Body of pancreas (tissue), 4 donors: ENCODE results near the gene NLRC3. TPM values are rescaled to one million over a fixed set of nuclear protein-coding genes. Genes with fewer than 3 reads are reported as not detected.

Source experiments
- ATAC-seq: fragments of 150-250 bp; one replicate; pipeline ENCODE4 v1.9.1; 2016
- DNase-seq, 4 donors: peaks; one replicate each; pipeline ENCODE4 v3.0.0-alpha.2; 2019
- H3K27ac ChIP-seq, 4 donors: fragments of 200-600 bp; sonication (generic); 1 replicate in 3 of 4; 2 replicates in 1 of 4; pipeline versions ENCODE4 v1.5.1 to v1.6.1; 2016 to 2019; ENCODE audit warnings: mild to moderate bottlenecking in 1 of 4, mixed read lengths in 1 of 4, moderate library complexity in 1 of 4
- H3K27me3 ChIP-seq, 2 donors: fragments of 200-600 bp; sonication (generic); one replicate each; pipeline ENCODE4 v1.6.0; 2016; ENCODE audit warnings: mild to moderate bottlenecking in 1 of 2
- H3K36me3 ChIP-seq, 2 donors: fragments of 200-600 bp; sonication (generic); replicated peaks in 1 of 2; 2 replicates each; pipeline ENCODE4 v1.5.1; 2016; ENCODE audit warnings: low read depth in 2 of 2; ENCODE audit not compliant: insufficient read depth in 1 of 2
- H3K4me1 ChIP-seq: fragments of 200-600 bp; sonication (generic); one replicate; pipeline ENCODE4 v1.6.0; 2016
- H3K4me3 ChIP-seq, 2 donors: fragments of 200-600 bp; sonication (generic); 1 replicate in 1 of 2; 2 replicates in 1 of 2; pipeline ENCODE4 v1.5.1; 2016 to 2019
- H3K9me3 ChIP-seq, 3 donors: fragments of 200-600 bp; sonication (generic); 1 replicate in 2 of 3; 2 replicates in 1 of 3; pipeline ENCODE4 v1.5.1; 2016
- CTCF ChIP-seq, 7 experiments: fragments of 450-650 bp in 4 of 7; fragments of 200-600 bp in 3 of 7; sonication (generic) in 3 of 7; IDR thresholded peaks; one replicate each; pipeline ENCODE4 v1.5.1; 2016 to 2019; ENCODE audit warnings: antibody characterized with exemption in 7 of 7
- POLR2A ChIP-seq, 3 donors: fragments of 450-650 bp; IDR thresholded peaks; one replicate each; pipeline ENCODE4 v1.6.1; 2016; ENCODE audit warnings: antibody characterized with exemption in 3 of 3, mild to moderate bottlenecking in 2 of 3
- WGBS, 2 donors: methylation state at CpG; one replicate each; pipeline ENCODE4 v1.1.5; 2017; 5-methylcytosine and 5-hydroxymethylcytosine counted together
- intact Hi-C: fragments of 100-400 bp; cut with DNase I; formaldehyde crosslinking; loops from one replicate; pipeline ENCODE4 v1.15.1; 2023
- total RNA-seq, 2 donors: library from RNA; depleted of rRNA; stranded (reverse); fragments of >200 nt; gene quantifications; one replicate each; pipeline ENCODE4 v1.1.0, GENCODE V29; 2016

The NLRC3 gene
- total RNA-seq, 2 donors from 2014 or later: 0.78 to 1.3 TPM

GRCh38 chr16:3576211-3576610, 992 bp downstream of the NLRC3 start:
- H3K36me3 ChIP-seq: no peaks in the 10 kb centered on the region
- H3K9me3 ChIP-seq: no peaks in the 10 kb centered on the region
- ATAC-seq (no peak), DNase-seq (no peak)
- no peaks in the 10 kb centered on the region for H3K4me1 ChIP-seq
- WGBS, 2 donors: 81 to 83% methylated on average over 2 to 11 of the region's 11 CpGs
- H3K27me3 ChIP-seq: no peaks in the 10 kb centered on the region
- H3K4me3 ChIP-seq: no peak overlapping the region
- TF ChIP-seq CTCF (IDR thresholded peaks at IDR 0.05): no peak
- TF ChIP-seq POLR2A (IDR thresholded peaks at IDR 0.05): no peak
- intact Hi-C loops: no loop called here
- H3K27ac ChIP-seq: no peak overlapping the region

- no peak overlapping the region for H3K27ac ChIP-seq
- DNase-seq: no peak
These were observed 1.7 kb downstream of the NLRC3 start for GRCh38 chr16:3575491-3575890.

DNA sequence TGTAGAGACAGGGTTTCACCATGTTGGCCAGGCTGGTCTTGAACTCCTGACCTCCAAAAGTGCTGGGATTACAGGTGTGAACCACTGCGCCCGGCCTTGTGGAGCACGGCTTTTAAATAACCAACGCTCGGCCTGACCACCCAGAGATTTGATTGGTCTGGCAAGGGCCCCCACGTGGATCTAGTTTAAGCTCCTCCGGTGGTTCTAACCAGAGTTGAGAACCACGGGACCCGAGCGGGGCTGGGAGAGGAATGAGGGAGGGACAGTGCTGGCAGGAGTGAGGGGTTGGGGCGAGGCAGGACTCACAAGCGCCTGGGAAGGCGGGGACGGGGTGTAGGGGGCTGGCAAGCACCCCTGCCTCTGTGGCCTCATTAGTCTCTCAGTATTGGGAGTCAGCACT, 3.0 kb downstream of the NLRC3 start:
- 76 to 86% methylated on average over 10 to 14 of the region's 14 CpGs for WGBS, 2 donors

More at GRCh38 chr16:3575491-3575890, 1.7 kb downstream of the NLRC3 start:
- WGBS, 2 donors: 72 to 82% methylated on average over 9 to 10 of the region's 13 CpGs
- peaks cover 0 to 2% (median 0%) of the 10 kb centered on the region in 3 donors for H3K9me3 ChIP-seq
- ATAC-seq: no peak
- no peaks in the 10 kb centered on the region for H3K27me3 ChIP-seq
- intact Hi-C loops: no loop called here
- no peaks in the 10 kb centered on the region for H3K4me1 ChIP-seq
- TF ChIP-seq POLR2A (IDR thresholded peaks at IDR 0.05) (no peak), CTCF (IDR thresholded peaks at IDR 0.05) (no peak)
- no peak overlapping the region for H3K4me3 ChIP-seq
- no peaks in the 10 kb centered on the region for H3K36me3 ChIP-seq

GRCh38 chr16:3573146-3573815, 3.9 kb downstream of the NLRC3 start:
- no peak overlapping the region for H3K4me3 ChIP-seq
- no peaks in the 10 kb centered on the region for H3K36me3 ChIP-seq
- no peaks in the 10 kb centered on the region for H3K4me1 ChIP-seq
- intact Hi-C loops: no loop called here
- TF ChIP-seq CTCF (IDR thresholded peaks at IDR 0.05): no peak
- no peak for TF ChIP-seq POLR2A (IDR thresholded peaks at IDR 0.05)
- no peaks in the 10 kb centered on the region for H3K27me3 ChIP-seq
- 85 to 89% methylated on average over 9 of the region's 9 CpGs for WGBS, 2 donors
- ATAC-seq (no peak), DNase-seq (no peak)
- H3K27ac ChIP-seq: no peak overlapping the region
- H3K9me3 ChIP-seq: peaks cover 0 to 5% (median 0%) of the 10 kb centered on the region in 3 donors

More for the DNA sequence above, 3.0 kb downstream of the NLRC3 start:
- ATAC-seq (no peak), DNase-seq (no peak)
- Histone ChIP-seq H3K36me3 (no peaks in the 10 kb centered on the region), H3K9me3 (peaks cover 0 to 5% (median 0%) of the 10 kb centered on the region in 3 donors), H3K4me1 (no peaks in the 10 kb centered on the region), H3K27me3 (no peaks in the 10 kb centered on the region), H3K27ac (no peak overlapping the region), H3K4me3 (no peak overlapping the region)
- TF ChIP-seq CTCF (IDR thresholded peaks at IDR 0.05) (no peak), POLR2A (IDR thresholded peaks at IDR 0.05) (no peak)
- intact Hi-C loops: no loop called here
